ENCODE results near the gene DPEP2. TPM values are rescaled to one million over a fixed set of nuclear protein-coding genes. Genes with fewer than 3 reads are reported as not detected.
A peak's percentile ranks its signal among the peaks of the same experiment; 100 is the strongest.

The DPEP2 gene
- total and polyA plus RNA-seq, 2 of the 13 experiments (the other 11 are each of a cell fraction or from before 2014, with no cell fraction given) = 0.18 TPM; not detected in 1

DNA sequence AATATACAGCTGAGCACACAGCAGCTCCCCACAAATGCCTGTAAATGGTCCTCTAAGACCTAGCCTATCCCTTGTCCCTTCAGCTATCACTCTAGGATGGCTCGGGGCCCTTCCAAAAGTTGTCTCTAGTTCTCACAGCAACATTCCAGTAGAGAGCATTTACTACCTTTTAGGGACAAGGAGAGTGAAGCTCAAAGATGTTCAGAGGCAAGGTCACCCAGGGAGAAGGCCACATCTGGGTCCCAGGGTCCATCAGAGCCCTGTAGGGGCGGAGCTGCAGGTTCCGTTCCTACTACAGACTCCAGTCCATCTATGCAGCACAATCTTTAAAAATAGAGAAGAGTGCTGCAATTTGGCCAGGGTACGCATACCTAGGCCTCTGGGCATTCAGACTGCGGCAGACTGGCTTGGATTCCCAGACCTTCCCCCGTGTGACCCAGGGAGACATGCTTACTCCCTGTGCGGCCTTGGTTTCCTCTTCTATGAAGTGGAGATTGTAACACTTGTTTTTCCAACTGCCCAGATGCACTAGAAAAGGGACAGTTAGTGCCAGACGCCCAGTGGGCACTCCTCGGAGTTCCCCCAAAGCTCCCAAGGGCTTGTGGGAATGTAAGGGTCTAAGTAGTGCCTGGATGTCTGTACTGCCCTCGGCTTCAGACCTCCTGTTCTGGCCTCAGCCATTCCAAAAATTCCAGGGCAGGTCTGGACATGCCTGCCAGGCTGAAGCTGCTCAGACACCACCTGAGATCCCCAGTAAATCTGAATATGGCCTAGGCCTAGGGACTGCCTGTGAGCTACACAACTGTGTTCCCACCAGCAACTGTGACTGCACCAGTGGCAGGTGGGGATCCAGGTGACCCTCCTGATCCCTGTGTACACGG, 33.4 kb downstream of the DPEP2 start (continued):
- TF ChIP-seq, protein P1, sequence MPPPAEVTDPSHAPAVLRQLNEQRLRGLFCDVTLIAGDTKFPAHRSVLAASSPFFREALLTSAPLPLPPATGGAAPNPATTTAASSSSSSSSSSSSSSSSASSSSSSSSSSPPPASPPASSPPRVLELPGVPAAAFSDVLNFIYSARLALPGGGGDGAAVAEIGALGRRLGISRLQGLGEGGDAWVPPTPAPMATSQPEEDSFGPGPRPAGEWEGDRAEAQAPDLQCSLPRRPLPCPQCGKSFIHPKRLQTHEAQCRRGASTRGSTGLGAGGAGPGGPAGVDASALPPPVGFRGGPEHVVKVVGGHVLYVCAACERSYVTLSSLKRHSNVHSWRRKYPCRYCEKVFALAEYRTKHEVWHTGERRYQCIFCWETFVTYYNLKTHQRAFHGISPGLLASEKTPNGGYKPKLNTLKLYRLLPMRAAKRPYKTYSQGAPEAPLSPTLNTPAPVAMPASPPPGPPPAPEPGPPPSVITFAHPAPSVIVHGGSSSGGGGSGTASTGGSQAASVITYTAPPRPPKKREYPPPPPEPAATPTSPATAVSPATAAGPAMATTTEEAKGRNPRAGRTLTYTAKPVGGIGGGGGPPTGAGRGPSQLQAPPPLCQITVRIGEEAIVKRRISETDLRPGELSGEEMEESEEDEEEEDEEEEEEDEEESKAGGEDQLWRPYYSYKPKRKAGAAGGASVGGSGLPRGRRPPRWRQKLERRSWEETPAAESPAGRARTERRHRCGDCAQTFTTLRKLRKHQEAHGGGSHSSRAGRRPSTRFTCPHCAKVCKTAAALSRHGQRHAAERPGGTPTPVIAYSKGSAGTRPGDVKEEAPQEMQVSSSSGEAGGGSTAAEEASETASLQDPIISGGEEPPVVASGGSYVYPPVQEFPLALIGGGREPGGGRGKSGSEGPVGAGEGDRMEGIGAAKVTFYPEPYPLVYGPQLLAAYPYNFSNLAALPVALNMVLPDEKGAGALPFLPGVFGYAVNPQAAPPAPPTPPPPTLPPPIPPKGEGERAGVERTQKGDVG (CRISPR knock-in tag; IDR thresholded peaks at IDR 0.05; ENCODE audit: borderline replicate concordance) = no peak
- TF ChIP-seq ZNF784 (CRISPR knock-in tag; IDR thresholded peaks at IDR 0.05; ENCODE audit: borderline replicate concordance) = no peak
- TF ChIP-seq SATB2 (CRISPR knock-in tag; IDR thresholded peaks at IDR 0.05) = no peak
- no peak for TF ChIP-seq EZH2 (conservative IDR thresholded peaks at IDR 0.05; ENCODE audit: low read depth, low read length)
- 0 out of 2 replicates have a peak, but pooled peaks have one; percentile 22 for TF ChIP-seq ZNF441 (CRISPR knock-in tag; IDR thresholded peaks at IDR 0.05; ENCODE audit: borderline replicate concordance)
- TF ChIP-seq ARID2 (CRISPR knock-in tag; IDR thresholded peaks at IDR 0.05; ENCODE audit: borderline replicate concordance) = no peak
- no peak for TF ChIP-seq ELF1 (CRISPR knock-in tag; IDR thresholded peaks at IDR 0.05)
- no peak for TF ChIP-seq ZNF782 (CRISPR knock-in tag; IDR thresholded peaks at IDR 0.05; ENCODE audit: borderline replicate concordance)
- TF ChIP-seq ZNF772 (CRISPR knock-in tag; IDR thresholded peaks at IDR 0.05) = peak; percentile 33; the same call in 1 of the 2 replicates
- no peak for TF ChIP-seq PLRG1 (conservative IDR thresholded peaks at IDR 0.05)
- no peak for TF ChIP-seq ZNF24 (IDR thresholded peaks at IDR 0.05)
- peak; percentile 44; the same call in 1 of the 2 replicates for TF ChIP-seq ZNF605 (CRISPR knock-in tag; IDR thresholded peaks at IDR 0.05)
- TF ChIP-seq KDM5A (IDR thresholded peaks at IDR 0.05; ENCODE audit: borderline replicate concordance, low read length) = no peak
- 0 out of 2 replicates have a peak, but pooled peaks have one; percentile 21 for TF ChIP-seq ZNF343 (CRISPR knock-in tag; IDR thresholded peaks at IDR 0.05)
- TF ChIP-seq ZNF333 (CRISPR knock-in tag; IDR thresholded peaks at IDR 0.05; ENCODE audit: borderline replicate concordance) = no peak
- no peak for TF ChIP-seq GPN1 (CRISPR knock-in tag; IDR thresholded peaks at IDR 0.05; ENCODE audit: borderline replicate concordance)
- no peak for TF ChIP-seq GFI1 (CRISPR knock-in tag; IDR thresholded peaks at IDR 0.05; ENCODE audit: borderline replicate concordance)
- 0 out of 2 replicates have a peak, but pooled peaks have one; percentile 8 for TF ChIP-seq ZNF501 (CRISPR knock-in tag; IDR thresholded peaks at IDR 0.05)
- TF ChIP-seq, protein P2, sequence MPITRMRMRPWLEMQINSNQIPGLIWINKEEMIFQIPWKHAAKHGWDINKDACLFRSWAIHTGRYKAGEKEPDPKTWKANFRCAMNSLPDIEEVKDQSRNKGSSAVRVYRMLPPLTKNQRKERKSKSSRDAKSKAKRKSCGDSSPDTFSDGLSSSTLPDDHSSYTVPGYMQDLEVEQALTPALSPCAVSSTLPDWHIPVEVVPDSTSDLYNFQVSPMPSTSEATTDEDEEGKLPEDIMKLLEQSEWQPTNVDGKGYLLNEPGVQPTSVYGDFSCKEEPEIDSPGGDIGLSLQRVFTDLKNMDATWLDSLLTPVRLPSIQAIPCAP (CRISPR knock-in tag; IDR thresholded peaks at IDR 0.05; ENCODE audit: low read depth) = 0 out of 2 replicates have a peak, but pooled peaks have one; percentile 48
- TF ChIP-seq, protein P3, sequence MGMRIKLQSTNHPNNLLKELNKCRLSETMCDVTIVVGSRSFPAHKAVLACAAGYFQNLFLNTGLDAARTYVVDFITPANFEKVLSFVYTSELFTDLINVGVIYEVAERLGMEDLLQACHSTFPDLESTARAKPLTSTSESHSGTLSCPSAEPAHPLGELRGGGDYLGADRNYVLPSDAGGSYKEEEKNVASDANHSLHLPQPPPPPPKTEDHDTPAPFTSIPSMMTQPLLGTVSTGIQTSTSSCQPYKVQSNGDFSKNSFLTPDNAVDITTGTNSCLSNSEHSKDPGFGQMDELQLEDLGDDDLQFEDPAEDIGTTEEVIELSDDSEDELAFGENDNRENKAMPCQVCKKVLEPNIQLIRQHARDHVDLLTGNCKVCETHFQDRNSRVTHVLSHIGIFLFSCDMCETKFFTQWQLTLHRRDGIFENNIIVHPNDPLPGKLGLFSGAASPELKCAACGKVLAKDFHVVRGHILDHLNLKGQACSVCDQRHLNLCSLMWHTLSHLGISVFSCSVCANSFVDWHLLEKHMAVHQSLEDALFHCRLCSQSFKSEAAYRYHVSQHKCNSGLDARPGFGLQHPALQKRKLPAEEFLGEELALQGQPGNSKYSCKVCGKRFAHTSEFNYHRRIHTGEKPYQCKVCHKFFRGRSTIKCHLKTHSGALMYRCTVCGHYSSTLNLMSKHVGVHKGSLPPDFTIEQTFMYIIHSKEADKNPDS (CRISPR knock-in tag; IDR thresholded peaks at IDR 0.05) = peak; percentile 82; the same call in 1 of the 2 replicates
- no peak for TF ChIP-seq CENPBD1 (CRISPR knock-in tag; IDR thresholded peaks at IDR 0.05; ENCODE audit: borderline replicate concordance, low read depth)

All from HepG2 (cell line).